HG02973 (cell line): ENCODE measurements around the gene ANK2.

ENCODE experiments used
- ATAC-seq: cut with Tn5 transposase; IDR thresholded peaks from one replicate; pipeline ENCODE4 v1.9.1; 2021; ENCODE audit warnings: moderate library complexity; ENCODE audit not compliant: unreplicated experiment

The ANK2 gene

DNA sequence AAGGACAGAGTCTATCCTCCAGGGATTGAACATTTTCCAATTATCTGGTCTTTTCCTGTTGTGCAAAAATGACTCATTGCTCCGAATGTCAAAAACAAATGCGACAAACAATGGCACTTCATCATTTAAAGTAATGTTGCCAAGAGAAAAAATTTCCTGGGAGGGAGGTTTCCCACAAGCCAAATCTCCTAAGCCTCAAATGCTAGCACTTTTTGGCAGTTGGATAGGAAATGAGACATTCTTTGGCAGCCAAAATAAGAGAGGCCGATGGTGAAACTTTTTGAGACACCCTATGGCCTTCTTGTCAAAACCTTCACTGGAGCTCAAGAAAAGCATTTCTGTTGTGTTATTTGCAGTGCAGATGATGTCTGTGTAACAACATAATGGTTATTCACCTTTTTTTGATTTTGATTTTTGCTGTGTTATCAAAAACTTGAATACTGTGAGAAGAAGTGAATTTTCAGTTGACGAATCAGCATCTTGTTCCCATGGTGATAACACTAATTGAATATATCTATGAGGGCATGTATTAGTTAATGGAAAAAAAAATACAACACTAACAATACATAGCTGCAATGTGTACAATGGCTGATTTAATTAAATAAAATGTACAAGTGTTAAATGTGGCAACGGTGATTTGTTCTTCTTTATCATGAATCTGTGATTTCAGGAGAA lies 333.8 kb downstream of the ANK2 start:
- no peak for ATAC-seq

DNA sequence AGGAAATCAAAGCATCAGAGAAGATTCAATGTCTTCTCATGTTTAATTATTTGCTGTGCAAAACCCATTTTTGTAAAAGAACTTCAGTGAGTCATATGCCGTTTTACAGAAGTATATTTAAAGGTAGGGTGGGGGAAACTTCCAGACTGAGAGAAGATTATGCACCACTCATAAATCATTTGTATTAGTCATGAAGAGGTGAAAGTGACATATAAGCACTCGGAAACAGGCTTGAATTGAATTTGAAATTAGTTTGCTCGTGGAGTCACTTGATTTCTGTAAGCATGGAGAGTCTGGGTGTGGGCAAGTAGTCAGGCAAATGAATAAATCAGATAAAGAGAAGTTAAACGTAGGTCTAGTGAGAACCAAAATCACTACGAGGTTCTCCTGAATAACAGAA lies 335.1 kb downstream of the ANK2 start:
- no peak for ATAC-seq

DNA sequence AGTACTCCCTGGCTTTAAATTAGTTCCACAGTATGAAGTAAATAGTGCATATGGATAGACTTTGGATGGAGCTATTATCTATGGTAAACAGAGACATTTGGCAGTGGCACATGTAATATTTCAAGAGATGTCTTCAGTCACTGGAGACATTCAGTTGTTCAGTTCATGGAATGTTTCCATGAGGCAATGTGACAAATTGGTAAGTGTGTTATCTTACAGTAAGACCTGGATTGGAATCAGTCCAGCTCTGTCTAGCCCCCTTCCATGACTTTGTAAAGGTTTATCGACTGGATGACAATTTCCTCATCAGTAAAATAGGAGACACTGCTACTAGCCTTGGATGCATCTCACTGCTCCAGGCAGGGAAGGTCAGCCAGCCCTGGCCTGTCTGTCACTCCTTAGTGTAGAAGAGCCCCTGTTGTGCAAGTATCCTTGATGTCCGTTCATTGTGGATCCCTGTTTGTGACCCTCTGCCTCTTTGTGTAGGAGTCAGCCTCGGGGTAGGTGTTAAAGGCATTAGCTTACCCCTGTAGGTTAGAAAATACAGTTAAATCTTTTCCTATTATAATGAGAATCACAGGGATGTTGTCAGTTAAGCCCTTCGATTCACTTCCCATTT lies 335.9 kb downstream of the ANK2 start:
- ATAC-seq = no peak

DNA sequence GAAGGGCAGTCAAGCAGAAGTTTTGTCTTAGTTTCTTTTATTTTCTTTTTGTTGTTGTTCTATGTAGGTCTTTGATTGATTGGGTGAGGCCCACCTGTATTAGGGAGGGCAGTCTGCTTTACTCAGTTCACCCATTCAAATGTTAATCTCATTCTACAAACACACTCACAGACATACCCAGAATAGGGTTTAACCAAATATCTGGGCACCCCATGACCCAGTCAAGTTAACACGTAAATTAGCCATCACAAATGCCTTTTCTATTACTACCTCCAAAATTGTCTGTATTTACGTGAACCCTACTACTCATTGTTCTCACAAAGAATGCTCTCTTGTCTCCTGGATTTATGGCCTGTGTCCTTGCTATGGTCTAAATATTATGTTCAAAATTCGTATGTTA lies 339.7 kb downstream of the ANK2 start:
- no peak for ATAC-seq

DNA sequence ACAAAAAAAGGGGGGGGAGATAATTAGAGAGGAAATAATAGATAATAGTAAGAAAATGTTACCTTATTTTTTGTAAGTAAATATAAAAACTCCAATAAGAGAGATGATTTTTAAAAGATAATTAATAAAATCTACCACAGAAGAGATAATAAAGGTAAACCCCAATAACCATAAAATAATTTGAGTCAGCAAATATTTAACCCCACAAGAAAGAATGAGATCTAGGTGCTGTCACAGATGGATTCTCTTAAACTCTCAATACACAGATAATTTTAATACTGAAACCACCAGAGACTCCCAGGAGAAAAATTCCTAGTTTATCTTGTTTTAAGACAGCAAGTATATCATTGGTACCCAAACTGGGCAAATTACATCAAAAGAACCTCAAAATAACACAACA lies 341.4 kb downstream of the ANK2 start:
- ATAC-seq = no peak

DNA sequence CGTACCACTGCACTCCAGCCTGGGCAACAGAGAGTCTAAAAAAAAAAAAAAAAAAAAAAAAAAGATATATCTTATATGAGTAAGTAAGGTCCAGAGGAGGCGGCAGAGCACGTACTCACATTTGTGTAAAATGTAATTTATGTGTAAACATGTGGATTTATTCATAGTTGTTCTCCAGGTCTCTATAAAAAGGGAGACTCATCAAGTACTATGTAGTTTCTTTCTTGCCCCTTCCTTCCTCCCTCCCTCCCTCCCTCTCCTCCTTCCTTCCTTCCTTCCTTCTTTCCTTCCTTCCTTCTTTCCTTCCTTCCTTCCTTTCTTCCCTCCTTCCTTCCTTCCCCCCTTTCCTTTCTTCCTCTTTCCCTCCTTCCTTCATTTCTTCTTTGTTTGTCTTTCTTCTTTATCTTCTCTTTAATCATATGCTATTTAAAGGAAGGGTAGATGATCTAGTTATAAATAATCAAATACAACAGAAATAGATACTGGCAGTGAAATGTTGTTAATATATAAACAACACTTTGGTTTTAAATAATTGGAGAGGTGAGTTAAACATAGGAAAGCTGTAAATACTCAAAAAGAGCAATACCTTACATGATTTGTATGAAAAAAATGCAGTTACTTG lies 344.8 kb downstream of the ANK2 start:
- ATAC-seq = no peak

DNA sequence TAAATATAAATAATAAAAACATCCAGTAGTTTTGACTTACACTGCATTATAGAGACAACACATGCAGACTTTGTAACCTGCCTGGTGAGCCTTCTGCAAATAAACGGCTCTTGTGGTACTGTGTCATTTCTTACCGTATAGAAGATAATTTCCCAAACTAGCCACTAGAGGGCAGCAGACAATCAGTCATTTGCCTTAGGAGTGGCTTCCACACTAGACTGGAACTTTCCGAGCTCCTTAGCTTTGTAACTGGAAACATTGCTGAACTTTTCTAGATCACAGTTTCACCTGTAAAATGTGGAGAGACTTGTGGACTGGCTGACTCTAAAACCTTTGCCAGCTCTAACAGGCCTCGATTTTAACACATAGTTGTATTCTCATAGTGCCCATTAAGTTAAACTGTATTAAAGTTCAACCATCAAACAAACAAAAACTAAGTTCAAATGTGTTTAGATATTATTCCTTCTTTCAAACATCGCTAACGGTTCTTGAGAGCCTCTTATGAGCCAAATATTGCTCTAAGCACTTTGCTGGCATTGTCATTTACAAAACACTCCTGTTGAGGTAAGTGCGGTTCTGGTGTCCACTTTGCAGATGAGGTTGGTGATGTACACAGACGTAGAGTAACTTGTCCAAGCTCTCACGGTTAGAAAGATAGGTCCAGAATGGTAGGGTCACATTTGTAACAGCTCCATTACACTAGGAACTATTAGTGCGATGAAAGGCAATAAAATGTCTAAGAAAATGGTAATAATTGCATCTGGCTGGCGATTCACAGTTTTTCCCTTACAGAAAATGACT lies 345.5 kb downstream of the ANK2 start:
- peak; percentile 94 for ATAC-seq

DNA sequence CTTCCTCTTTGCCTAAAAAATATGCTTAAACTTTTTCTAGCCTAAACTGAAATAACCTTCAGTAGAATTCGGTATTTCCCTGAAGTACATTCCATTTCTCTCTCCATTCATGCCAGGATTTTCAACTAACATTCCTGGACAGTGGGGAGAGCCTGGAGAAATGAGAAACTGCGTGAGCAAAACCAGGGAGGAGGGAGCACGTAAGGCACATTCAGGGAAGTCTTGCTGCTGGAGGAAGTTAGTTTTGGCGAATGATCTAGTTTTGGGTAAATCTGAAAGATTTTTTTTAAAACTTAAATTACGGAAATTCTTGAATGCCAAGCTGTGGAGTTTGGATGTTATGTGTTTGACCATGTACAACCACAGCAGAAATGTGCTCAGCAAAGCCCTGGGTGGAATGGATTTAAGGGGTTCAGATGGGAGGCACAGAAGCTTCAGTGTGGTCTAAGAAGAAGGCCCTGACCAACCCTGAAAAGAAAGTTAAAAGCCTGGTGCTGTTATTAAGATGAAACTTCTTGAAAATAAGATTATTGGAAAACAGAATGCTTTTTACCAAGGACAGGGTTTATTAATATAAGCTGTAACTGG lies 347.8 kb downstream of the ANK2 start:
- ATAC-seq = no peak

DNA sequence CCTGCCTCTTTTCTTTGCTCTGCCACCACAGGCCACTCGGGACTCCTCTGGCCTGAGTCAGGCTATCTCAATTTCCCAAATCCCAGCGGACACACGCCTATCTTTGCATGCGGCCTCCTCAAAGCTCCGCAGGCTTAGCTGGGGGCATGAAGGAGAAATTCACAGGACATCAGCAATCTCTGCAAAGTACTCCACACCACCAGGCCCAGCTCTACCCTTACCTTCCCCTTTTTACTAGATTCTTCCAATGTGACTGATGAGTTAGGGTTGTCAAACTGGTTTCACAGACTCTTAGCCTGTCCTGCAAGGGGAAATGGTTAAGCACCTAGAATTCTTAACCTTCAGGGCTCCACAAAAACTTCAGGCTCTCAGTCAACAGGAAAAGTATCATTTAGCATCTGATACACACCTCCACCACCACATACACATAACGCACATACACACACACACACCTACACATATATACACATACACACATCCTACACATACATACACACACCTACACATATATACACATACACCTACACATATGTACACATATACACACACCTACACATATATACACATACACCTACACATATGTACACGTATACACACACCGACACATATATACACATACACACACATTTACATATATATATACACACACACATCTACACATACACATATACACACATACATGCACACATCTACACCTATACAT lies 349.1 kb downstream of the ANK2 start:
- no peak for ATAC-seq

DNA sequence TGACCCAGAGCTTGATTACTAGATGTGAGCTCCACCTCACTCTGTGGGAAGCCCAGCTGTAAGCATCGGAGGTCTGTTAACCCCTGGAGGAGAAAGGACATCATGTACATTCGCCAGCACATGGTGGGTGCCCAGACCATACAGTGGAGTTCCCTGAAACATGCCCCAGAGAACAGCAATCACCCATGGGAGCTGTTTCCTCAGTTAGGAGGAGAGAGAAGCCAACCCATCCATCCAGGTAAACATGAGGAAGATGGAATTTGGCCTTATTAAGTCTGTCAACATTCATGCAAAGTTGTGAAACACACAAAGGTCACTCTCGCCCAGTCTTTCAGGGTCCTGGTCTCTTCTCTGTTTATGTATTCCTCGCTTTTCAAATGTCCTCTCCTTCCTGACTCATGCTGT lies 354.7 kb downstream of the ANK2 start:
- ATAC-seq = no peak

DNA sequence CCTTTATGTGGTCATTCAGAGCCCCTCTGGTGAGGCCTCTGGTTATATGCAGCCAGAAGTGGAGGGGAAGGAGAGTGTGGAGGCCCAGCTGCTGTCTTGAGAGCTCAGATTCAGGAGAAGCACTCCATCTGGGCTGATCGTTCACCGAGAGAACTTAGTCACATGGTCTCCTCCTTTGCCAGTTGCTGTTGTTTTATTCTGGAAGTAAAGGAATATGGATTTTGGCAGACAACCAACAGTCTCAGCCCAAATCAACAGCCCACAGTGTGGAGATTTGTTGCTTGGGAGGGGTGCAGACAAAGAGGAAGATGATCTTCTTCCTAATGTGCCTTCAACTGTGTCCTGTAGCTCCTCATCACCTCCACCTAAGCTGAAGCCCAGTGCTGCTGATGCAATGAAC lies 355.4 kb downstream of the ANK2 start:
- ATAC-seq = no peak

DNA sequence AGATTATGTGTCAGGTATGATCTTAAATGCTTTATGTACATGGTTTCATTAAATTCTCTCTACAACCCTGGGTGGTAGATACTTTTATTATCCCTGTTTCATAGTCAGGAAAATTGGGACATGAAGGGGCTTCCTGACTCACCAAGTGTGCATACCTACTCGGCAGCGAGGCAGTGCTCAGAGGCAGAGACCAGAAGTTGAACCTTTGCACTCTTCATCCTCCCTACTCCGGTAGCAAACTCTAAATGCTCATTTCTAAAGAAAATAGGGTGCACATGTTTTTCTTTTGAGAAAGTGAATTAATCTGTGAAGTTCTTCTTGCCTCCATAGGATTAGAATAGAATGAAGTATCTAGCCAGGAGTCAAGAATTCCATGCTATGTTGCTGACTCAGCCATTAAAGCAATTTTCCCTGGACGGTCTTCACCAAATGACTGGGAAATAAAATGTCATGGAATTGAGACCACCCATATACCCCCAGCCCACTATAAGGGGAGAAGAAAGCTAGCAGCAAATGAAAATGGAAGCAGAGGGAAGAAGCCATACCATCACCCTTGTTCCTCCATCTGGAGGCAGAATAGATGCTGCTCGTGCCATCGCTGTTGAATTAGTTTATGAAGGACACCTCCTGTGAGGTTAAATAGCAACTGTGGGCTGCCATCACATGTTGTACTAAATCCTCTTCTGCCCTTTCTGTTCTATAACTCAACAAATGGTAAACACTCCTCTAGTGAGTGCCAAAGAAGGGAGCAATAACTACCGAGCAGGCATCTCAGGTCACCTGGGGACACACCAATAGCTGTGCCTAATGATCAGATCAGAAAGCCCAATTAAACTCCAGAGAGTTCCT lies 356.6 kb downstream of the ANK2 start:
- ATAC-seq = no peak

DNA sequence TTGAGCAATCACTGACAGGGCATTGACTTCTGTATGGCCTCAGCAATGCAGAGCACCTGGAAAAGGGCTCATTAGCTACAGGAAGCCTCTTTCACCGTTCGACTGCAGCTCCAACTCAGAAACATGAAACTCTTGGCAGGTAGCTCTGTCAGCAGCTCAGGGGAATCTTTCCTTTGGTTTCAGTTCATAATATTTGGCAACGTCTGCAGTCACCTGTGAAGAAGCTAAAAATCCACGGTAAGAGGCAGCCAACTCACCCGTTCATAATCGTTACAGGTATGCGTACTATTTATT lies 357.2 kb downstream of the ANK2 start:
- no peak for ATAC-seq

DNA sequence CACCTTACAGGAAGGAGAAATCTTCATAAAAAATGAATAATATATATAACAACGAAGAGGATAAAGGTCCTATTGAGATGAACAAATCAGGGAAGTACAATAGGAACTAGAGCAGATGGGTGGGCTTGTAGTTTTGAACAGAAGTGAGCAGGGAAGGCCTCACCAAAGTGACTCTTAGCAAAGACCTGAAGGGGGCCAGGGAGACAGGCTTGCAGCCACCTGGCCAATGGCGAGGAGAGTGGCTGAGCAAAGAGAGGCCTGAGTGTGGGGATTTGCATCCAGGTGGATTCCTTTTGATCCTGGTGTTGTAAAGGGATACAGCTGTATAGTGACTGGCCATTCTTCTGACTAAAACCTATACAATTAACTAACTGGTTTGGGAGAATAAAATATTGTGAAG lies 358.0 kb downstream of the ANK2 start:
- ATAC-seq = no peak

DNA sequence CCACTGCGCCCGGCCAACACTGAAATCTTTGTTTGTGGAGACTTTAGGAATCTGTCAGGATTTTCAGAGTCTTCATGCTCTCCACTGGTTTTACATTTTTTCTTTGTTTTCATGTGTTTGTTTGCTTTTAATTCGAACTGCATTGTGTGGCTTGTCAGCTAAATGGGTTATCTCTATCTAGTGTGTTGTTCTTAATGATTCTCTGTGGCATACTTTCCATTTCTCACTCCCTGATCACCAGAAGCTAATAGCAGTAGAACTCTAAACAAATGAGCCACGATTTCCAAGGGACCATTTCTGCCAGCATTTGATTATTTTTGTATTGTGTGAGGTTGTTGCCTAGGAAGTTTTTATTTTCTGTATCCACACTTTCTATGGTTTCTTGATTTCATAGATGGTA lies 359.7 kb downstream of the ANK2 start:
- no peak for ATAC-seq

DNA sequence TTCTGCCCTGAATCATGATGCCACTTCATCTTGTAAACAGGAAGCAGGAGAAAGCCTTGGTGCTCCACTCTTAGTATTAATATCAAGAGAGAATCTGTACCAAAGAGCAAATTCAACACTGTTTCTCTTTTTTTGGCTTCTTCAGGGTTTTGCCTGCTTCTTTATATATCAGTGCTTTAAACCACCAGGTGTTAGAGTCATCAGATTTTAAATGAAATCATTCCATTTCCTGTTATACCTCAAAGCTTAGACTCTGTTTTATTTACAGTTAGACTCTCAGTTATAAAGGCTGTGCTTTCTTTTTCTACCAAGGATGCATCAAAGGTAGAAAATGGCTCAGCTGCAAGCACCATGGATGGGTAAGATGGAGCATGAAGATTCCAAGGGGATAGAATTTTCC lies 361.2 kb downstream of the ANK2 start:
- ATAC-seq = no peak

DNA sequence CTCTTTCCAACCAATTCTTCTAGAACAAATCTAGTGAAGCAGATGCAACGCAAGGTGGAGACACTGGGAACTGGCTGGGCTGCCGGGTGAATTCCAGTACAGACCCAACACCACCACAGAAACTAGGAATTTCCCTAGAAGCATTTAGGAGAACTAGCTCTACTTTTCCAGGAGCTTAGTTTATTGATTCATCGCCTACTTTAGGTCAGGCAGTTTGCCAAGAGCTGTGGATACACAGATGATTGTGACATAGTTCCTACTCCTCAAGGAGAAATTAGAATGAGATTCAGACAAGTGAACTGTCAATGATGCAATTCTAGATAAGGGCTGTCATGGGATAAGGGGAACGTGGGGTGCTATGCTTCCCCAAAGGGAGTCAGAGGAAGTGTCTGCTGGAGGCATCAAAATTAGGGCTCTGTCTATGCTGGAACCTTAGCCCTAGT lies 362.1 kb downstream of the ANK2 start:
- no peak for ATAC-seq

DNA sequence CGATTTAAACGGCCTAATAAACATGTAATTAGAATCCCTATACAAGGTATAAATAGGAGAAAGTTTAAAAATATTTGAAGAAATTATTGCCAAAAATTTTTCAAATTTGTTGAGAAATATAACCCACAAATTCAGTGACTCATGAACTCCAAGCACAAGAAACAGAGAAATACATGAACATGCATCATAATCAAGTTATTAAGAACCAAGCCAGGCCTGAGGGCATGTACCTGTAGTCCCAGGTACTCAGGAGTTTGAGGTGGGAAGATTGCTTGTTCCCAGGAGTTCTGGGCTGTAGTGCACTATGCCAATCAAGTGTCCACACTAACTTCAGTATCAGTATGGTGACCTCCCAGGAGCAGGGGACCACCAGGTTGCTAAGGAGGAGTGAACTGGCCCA lies 370.2 kb downstream of the ANK2 start:
- ATAC-seq = no peak

DNA sequence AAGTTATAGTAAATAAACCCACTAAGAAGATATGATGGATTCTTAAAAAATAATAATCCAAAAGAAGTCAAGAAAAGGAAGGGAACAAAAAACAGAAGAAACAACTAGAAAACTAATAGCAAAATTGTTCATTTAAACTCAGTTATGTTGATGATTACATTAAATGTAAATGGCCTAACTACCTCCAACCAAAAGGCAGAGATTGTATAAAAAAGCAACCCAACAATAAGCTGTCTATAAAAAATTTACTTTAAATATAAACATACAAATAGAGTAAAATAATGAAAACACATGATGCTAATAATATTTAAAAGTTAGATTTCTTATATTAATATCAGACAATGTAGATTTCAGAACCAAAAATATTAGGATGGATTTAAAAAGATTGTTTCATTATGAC lies 371.5 kb downstream of the ANK2 start:
- no peak for ATAC-seq

DNA sequence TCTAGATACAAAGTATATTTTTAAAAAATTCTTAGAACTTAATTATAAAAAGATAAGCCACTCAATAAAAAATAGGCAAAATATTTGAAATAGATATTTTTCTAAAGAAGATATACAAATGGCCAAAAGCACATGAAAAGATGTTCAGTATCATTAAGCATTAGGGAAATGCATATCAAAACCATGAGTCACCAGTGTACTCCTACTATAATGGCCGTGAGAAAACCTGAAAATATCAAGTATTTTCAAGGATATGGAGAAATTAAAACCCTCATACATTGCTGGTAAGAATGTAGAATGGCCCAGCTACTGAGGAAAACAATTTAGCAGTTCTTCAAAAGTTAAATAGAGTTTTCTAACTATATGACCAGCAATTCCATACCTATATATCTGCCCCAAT lies 374.2 kb downstream of the ANK2 start:
- no peak for ATAC-seq
